ENCODE data around the gene ATF6. TPM values are rescaled to one million over a fixed set of nuclear protein-coding genes. Genes with fewer than 3 reads are reported as not detected.

Gene ATF6
- total RNA-seq, 2 experiments from 2014 or later, result 22.9 to 28.0 TPM

GRCh38 chr1:161958425-161958824 is 192.3 kb downstream of the ATF6 start:
- no peak overlapping the region for H3K4me3 Mint-ChIP-seq
- no peak overlapping the region for H3K27ac Mint-ChIP-seq
- peaks cover 34% of the 10 kb centered on the region for H3K36me3 Mint-ChIP-seq (ENCODE audit: low read depth)
- no peaks in the 10 kb centered on the region for H3K27me3 Mint-ChIP-seq
- ChIA-PET CTCF (interaction anchor here (1.0 kb wide), 1 partner anchor 31 kb away, joined by 3 read pairs; no protein-coding TSS in a partner anchor), POLR2A (no interaction called here)
- H3K4me1 Mint-ChIP-seq, result peaks cover 43% of the 10 kb centered on the region
- no peak for DNase-seq
- H3K9me3 Mint-ChIP-seq, result peaks cover 3% of the 10 kb centered on the region

- peak overlapping the region; percentile 73 for H3K4me3 Mint-ChIP-seq
- peaks cover 28% of the 10 kb centered on the region for H3K4me1 Mint-ChIP-seq
- DNase-seq, result peak; percentile 40
- H3K27ac Mint-ChIP-seq, result peak overlapping the region; percentile 88
- no peaks in the 10 kb centered on the region for H3K9me3 Mint-ChIP-seq
- POLR2A ChIA-PET, result no interaction called here
- CTCF ChIA-PET, result interaction anchor here (1.0 to 1.2 kb wide), 2 partner anchors 9 to 12 kb away, joined by 3 read pairs; no protein-coding TSS in a partner anchor
- peaks cover 39% of the 10 kb centered on the region for H3K36me3 Mint-ChIP-seq (ENCODE audit: low read depth)
- no peaks in the 10 kb centered on the region for H3K27me3 Mint-ChIP-seq
Observed at GRCh38 chr1:161962091-161962887, 196.2 kb downstream of the ATF6 start.

GRCh38 chr1:161966067-161966466 is 199.9 kb downstream of the ATF6 start:
- H3K4me3 Mint-ChIP-seq, result no peak overlapping the region
- ChIA-PET CTCF (no interaction called here), POLR2A (no interaction called here)
- no peaks in the 10 kb centered on the region for H3K9me3 Mint-ChIP-seq
- peaks cover 26% of the 10 kb centered on the region for H3K4me1 Mint-ChIP-seq
- DNase-seq, result no peak
- no peaks in the 10 kb centered on the region for H3K27me3 Mint-ChIP-seq
- H3K27ac Mint-ChIP-seq, result no peak overlapping the region
- peaks cover 27% of the 10 kb centered on the region for H3K36me3 Mint-ChIP-seq (ENCODE audit: low read depth)

- Mint-ChIP-seq H3K4me1 (peaks cover 7% of the 10 kb centered on the region), H3K9me3 (no peaks in the 10 kb centered on the region), H3K27ac (no peak overlapping the region), H3K36me3 (ENCODE audit: low read depth) (peaks cover 16% of the 10 kb centered on the region), H3K27me3 (no peaks in the 10 kb centered on the region), H3K4me3 (no peak overlapping the region)
- ChIA-PET POLR2A (no interaction called here), CTCF (no interaction called here)
- DNase-seq, result no peak
Observed at GRCh38 chr1:161970036-161970435, 203.9 kb downstream of the ATF6 start.

GRCh38 chr1:161970633-161971032 is 204.5 kb downstream of the ATF6 start:
- CTCF ChIA-PET, result no interaction called here

GRCh38 chr1:161972828-161973227 is 206.7 kb downstream of the ATF6 start:
- POLR2A ChIA-PET, result no interaction called here
- H3K4me1 Mint-ChIP-seq, result peaks cover 7% of the 10 kb centered on the region
- H3K4me3 Mint-ChIP-seq, result no peak overlapping the region
- CTCF ChIA-PET, result interaction anchor here (0.5 kb wide), 1 partner anchor 8 kb away, joined by 3 read pairs; no protein-coding TSS in a partner anchor
- peaks cover 1% of the 10 kb centered on the region for H3K36me3 Mint-ChIP-seq (ENCODE audit: low read depth)
- H3K27ac Mint-ChIP-seq, result no peak overlapping the region
- H3K9me3 Mint-ChIP-seq, result no peaks in the 10 kb centered on the region
- no peaks in the 10 kb centered on the region for H3K27me3 Mint-ChIP-seq
- no peak for DNase-seq

More at GRCh38 chr1:161970633-161971032, 204.5 kb downstream of the ATF6 start:
- Mint-ChIP-seq H3K36me3 (ENCODE audit: low read depth) (peaks cover 12% of the 10 kb centered on the region), H3K9me3 (no peaks in the 10 kb centered on the region), H3K4me3 (no peak overlapping the region), H3K4me1 (peaks cover 7% of the 10 kb centered on the region), H3K27me3 (no peaks in the 10 kb centered on the region), H3K27ac (peak overlapping the region; percentile 54)
- DNase-seq, result no peak
- POLR2A ChIA-PET, result no interaction called here

- no peak overlapping the region for H3K27ac Mint-ChIP-seq
Observed at GRCh38 chr1:161973924-161974845, 208.1 kb downstream of the ATF6 start.

GRCh38 chr1:161978011-161978790 is 212.1 kb downstream of the ATF6 start:
- H3K9me3 Mint-ChIP-seq, result no peaks in the 10 kb centered on the region
- H3K27ac Mint-ChIP-seq, result no peak overlapping the region
- no peaks in the 10 kb centered on the region for H3K4me1 Mint-ChIP-seq
- ChIA-PET CTCF (no interaction called here), POLR2A (no interaction called here)
- H3K4me3 Mint-ChIP-seq, result no peak overlapping the region
- H3K36me3 Mint-ChIP-seq (ENCODE audit: low read depth), result no peaks in the 10 kb centered on the region
- no peaks in the 10 kb centered on the region for H3K27me3 Mint-ChIP-seq
- no peak for DNase-seq

More at GRCh38 chr1:161973924-161974845, 208.1 kb downstream of the ATF6 start:
- no peak for DNase-seq
- H3K4me3 Mint-ChIP-seq, result no peak overlapping the region
- ChIA-PET POLR2A (no interaction called here), CTCF (interaction anchor here (0.9 kb wide), 1 partner anchor 12 kb away, joined by 3 read pairs; no protein-coding TSS in a partner anchor)
- H3K36me3 Mint-ChIP-seq (ENCODE audit: low read depth), result no peaks in the 10 kb centered on the region
- no peaks in the 10 kb centered on the region for H3K9me3 Mint-ChIP-seq
- H3K27me3 Mint-ChIP-seq, result no peaks in the 10 kb centered on the region
- peaks cover 7% of the 10 kb centered on the region for H3K4me1 Mint-ChIP-seq

GRCh38 chr1:161981126-161981525 is 215.0 kb downstream of the ATF6 start:
- Mint-ChIP-seq H3K9me3 (no peaks in the 10 kb centered on the region), H3K4me3 (no peak overlapping the region), H3K36me3 (ENCODE audit: low read depth) (no peaks in the 10 kb centered on the region), H3K4me1 (no peaks in the 10 kb centered on the region), H3K27ac (no peak overlapping the region), H3K27me3 (no peaks in the 10 kb centered on the region)
- ChIA-PET CTCF (no interaction called here), POLR2A (no interaction called here)
- DNase-seq, result no peak

- Mint-ChIP-seq H3K27ac (no peak overlapping the region), H3K9me3 (no peaks in the 10 kb centered on the region), H3K27me3 (no peaks in the 10 kb centered on the region), H3K4me1 (no peaks in the 10 kb centered on the region), H3K4me3 (no peak overlapping the region), H3K36me3 (ENCODE audit: low read depth) (no peaks in the 10 kb centered on the region)
- ChIA-PET POLR2A (no interaction called here), CTCF (no interaction called here)
- DNase-seq, result no peak
Observed at GRCh38 chr1:161981735-161982506, 215.8 kb downstream of the ATF6 start.

- no peak for DNase-seq
- Mint-ChIP-seq H3K27ac (no peak overlapping the region), H3K9me3 (peaks cover 3% of the 10 kb centered on the region), H3K36me3 (ENCODE audit: low read depth) (no peaks in the 10 kb centered on the region), H3K4me1 (no peaks in the 10 kb centered on the region), H3K4me3 (no peak overlapping the region), H3K27me3 (no peaks in the 10 kb centered on the region)
- POLR2A ChIA-PET, result no interaction called here
- CTCF ChIA-PET, result no interaction called here
Observed at GRCh38 chr1:161982507-161982895, 216.4 kb downstream of the ATF6 start.

GRCh38 chr1:161982917-161983316 is 216.8 kb downstream of the ATF6 start:
- ChIA-PET CTCF (no interaction called here), POLR2A (no interaction called here)
- DNase-seq, result no peak
- no peaks in the 10 kb centered on the region for H3K27me3 Mint-ChIP-seq
- peaks cover 3% of the 10 kb centered on the region for H3K9me3 Mint-ChIP-seq
- H3K27ac Mint-ChIP-seq, result no peak overlapping the region
- H3K4me1 Mint-ChIP-seq, result no peaks in the 10 kb centered on the region
- H3K4me3 Mint-ChIP-seq, result no peak overlapping the region
- no peaks in the 10 kb centered on the region for H3K36me3 Mint-ChIP-seq (ENCODE audit: low read depth)

Data from activated CD4-positive, alpha-beta T cell treated with anti-CD3 and anti-CD28 coated beads, Interleukin-2, amount 10 ng/mL, durations not matched to agents 7 days and 5 days (primary cell).